Measurements from ENCODE around the gene MDGA2.

Gene MDGA2

GRCh38 chr14:47154276-47154797, 521.1 kb downstream of the MDGA2 start:
- H3K4me3 ChIP-seq (ENCODE audit: low read length): no peak overlapping the region
- H3K4me1 ChIP-seq (ENCODE audit: control insufficient read depth, insufficient read depth, low read length): no peaks in the 10 kb centered on the region
- no peak overlapping the region for H3K9ac ChIP-seq (ENCODE audit: low read length)
- no peaks in the 10 kb centered on the region for H3K9me3 ChIP-seq (ENCODE audit: control insufficient read depth, low read length)
- no peaks in the 10 kb centered on the region for H3K27me3 ChIP-seq (ENCODE audit: control insufficient read depth, insufficient read depth, low read length)
- H3K36me3 ChIP-seq (ENCODE audit: control insufficient read depth, insufficient read depth, low read length): no peaks in the 10 kb centered on the region

- no peaks in the 10 kb centered on the region for H3K4me1 ChIP-seq (ENCODE audit: control insufficient read depth, insufficient read depth, low read length)
- H3K4me3 ChIP-seq (ENCODE audit: low read length): no peak overlapping the region
- H3K27me3 ChIP-seq (ENCODE audit: control insufficient read depth, insufficient read depth, low read length): no peaks in the 10 kb centered on the region
- no peaks in the 10 kb centered on the region for H3K9me3 ChIP-seq (ENCODE audit: control insufficient read depth, low read length)
- no peaks in the 10 kb centered on the region for H3K36me3 ChIP-seq (ENCODE audit: control insufficient read depth, insufficient read depth, low read length)
- H3K9ac ChIP-seq (ENCODE audit: low read length): no peak overlapping the region
These were observed 521.7 kb downstream of the MDGA2 start for GRCh38 chr14:47153746-47154145.

GRCh38 chr14:47150267-47150666, 525.1 kb downstream of the MDGA2 start:
- Histone ChIP-seq H3K4me1 (ENCODE audit: control insufficient read depth, insufficient read depth, low read length) (no peaks in the 10 kb centered on the region), H3K27me3 (ENCODE audit: control insufficient read depth, insufficient read depth, low read length) (no peaks in the 10 kb centered on the region), H3K9ac (ENCODE audit: low read length) (no peak overlapping the region), H3K4me3 (ENCODE audit: low read length) (no peak overlapping the region), H3K9me3 (ENCODE audit: control insufficient read depth, low read length) (no peaks in the 10 kb centered on the region), H3K36me3 (ENCODE audit: control insufficient read depth, insufficient read depth, low read length) (no peaks in the 10 kb centered on the region)

- Histone ChIP-seq H3K36me3 (ENCODE audit: control insufficient read depth, insufficient read depth, low read length) (no peaks in the 10 kb centered on the region), H3K9ac (ENCODE audit: low read length) (no peak overlapping the region), H3K27me3 (ENCODE audit: control insufficient read depth, insufficient read depth, low read length) (no peaks in the 10 kb centered on the region), H3K4me1 (ENCODE audit: control insufficient read depth, insufficient read depth, low read length) (no peaks in the 10 kb centered on the region), H3K9me3 (ENCODE audit: control insufficient read depth, low read length) (no peaks in the 10 kb centered on the region), H3K4me3 (ENCODE audit: low read length) (no peak overlapping the region)
These were observed 526.1 kb downstream of the MDGA2 start for GRCh38 chr14:47149326-47149725.

- Histone ChIP-seq H3K9me3 (ENCODE audit: control insufficient read depth, low read length) (no peaks in the 10 kb centered on the region), H3K4me1 (ENCODE audit: control insufficient read depth, insufficient read depth, low read length) (no peaks in the 10 kb centered on the region), H3K27me3 (ENCODE audit: control insufficient read depth, insufficient read depth, low read length) (no peaks in the 10 kb centered on the region), H3K36me3 (ENCODE audit: control insufficient read depth, insufficient read depth, low read length) (no peaks in the 10 kb centered on the region), H3K4me3 (ENCODE audit: low read length) (no peak overlapping the region), H3K9ac (ENCODE audit: low read length) (no peak overlapping the region)
These were observed 526.7 kb downstream of the MDGA2 start for GRCh38 chr14:47148686-47149085.

GRCh38 chr14:47120645-47121044, 554.8 kb downstream of the MDGA2 start:
- no peaks in the 10 kb centered on the region for H3K36me3 ChIP-seq (ENCODE audit: control insufficient read depth, insufficient read depth, low read length)
- no peaks in the 10 kb centered on the region for H3K4me1 ChIP-seq (ENCODE audit: control insufficient read depth, insufficient read depth, low read length)
- H3K9me3 ChIP-seq (ENCODE audit: control insufficient read depth, low read length): no peaks in the 10 kb centered on the region

GRCh38 chr14:47103771-47104170, 571.6 kb downstream of the MDGA2 start:
- Histone ChIP-seq H3K9ac (ENCODE audit: low read length) (no peak overlapping the region), H3K9me3 (ENCODE audit: control insufficient read depth, low read length) (no peaks in the 10 kb centered on the region), H3K27me3 (ENCODE audit: control insufficient read depth, insufficient read depth, low read length) (no peaks in the 10 kb centered on the region), H3K4me1 (ENCODE audit: control insufficient read depth, insufficient read depth, low read length) (no peaks in the 10 kb centered on the region), H3K4me3 (ENCODE audit: low read length) (no peak overlapping the region), H3K36me3 (ENCODE audit: control insufficient read depth, insufficient read depth, low read length) (no peaks in the 10 kb centered on the region)

More at GRCh38 chr14:47120645-47121044, 554.8 kb downstream of the MDGA2 start:
- no peak overlapping the region for H3K9ac ChIP-seq (ENCODE audit: low read length)
- no peaks in the 10 kb centered on the region for H3K27me3 ChIP-seq (ENCODE audit: control insufficient read depth, insufficient read depth, low read length)
- H3K4me3 ChIP-seq (ENCODE audit: low read length): no peak overlapping the region

- H3K9ac ChIP-seq (ENCODE audit: low read length): no peak overlapping the region
- no peaks in the 10 kb centered on the region for H3K36me3 ChIP-seq (ENCODE audit: control insufficient read depth, insufficient read depth, low read length)
- no peaks in the 10 kb centered on the region for H3K9me3 ChIP-seq (ENCODE audit: control insufficient read depth, low read length)
- no peaks in the 10 kb centered on the region for H3K27me3 ChIP-seq (ENCODE audit: control insufficient read depth, insufficient read depth, low read length)
- no peaks in the 10 kb centered on the region for H3K4me1 ChIP-seq (ENCODE audit: control insufficient read depth, insufficient read depth, low read length)
- no peak overlapping the region for H3K4me3 ChIP-seq (ENCODE audit: low read length)
These were observed 572.9 kb downstream of the MDGA2 start for GRCh38 chr14:47102472-47102871.

- Histone ChIP-seq H3K36me3 (ENCODE audit: control insufficient read depth, insufficient read depth, low read length) (no peaks in the 10 kb centered on the region), H3K27me3 (ENCODE audit: control insufficient read depth, insufficient read depth, low read length) (no peaks in the 10 kb centered on the region), H3K9ac (ENCODE audit: low read length) (no peak overlapping the region), H3K9me3 (ENCODE audit: control insufficient read depth, low read length) (no peaks in the 10 kb centered on the region), H3K4me1 (ENCODE audit: control insufficient read depth, insufficient read depth, low read length) (no peaks in the 10 kb centered on the region), H3K4me3 (ENCODE audit: low read length) (no peak overlapping the region)
These were observed 589.7 kb downstream of the MDGA2 start for GRCh38 chr14:47085678-47086077.

GRCh38 chr14:47065326-47065725, 610.1 kb downstream of the MDGA2 start:
- Histone ChIP-seq H3K4me3 (ENCODE audit: low read length) (no peak overlapping the region), H3K27me3 (ENCODE audit: control insufficient read depth, insufficient read depth, low read length) (no peaks in the 10 kb centered on the region), H3K9me3 (ENCODE audit: control insufficient read depth, low read length) (no peaks in the 10 kb centered on the region), H3K4me1 (ENCODE audit: control insufficient read depth, insufficient read depth, low read length) (no peaks in the 10 kb centered on the region), H3K36me3 (ENCODE audit: control insufficient read depth, insufficient read depth, low read length) (no peaks in the 10 kb centered on the region), H3K9ac (ENCODE audit: low read length) (no peak overlapping the region)

GRCh38 chr14:47060050-47060449, 615.4 kb downstream of the MDGA2 start:
- Histone ChIP-seq H3K36me3 (ENCODE audit: control insufficient read depth, insufficient read depth, low read length) (no peaks in the 10 kb centered on the region), H3K27me3 (ENCODE audit: control insufficient read depth, insufficient read depth, low read length) (no peaks in the 10 kb centered on the region), H3K9me3 (ENCODE audit: control insufficient read depth, low read length) (no peaks in the 10 kb centered on the region), H3K4me3 (ENCODE audit: low read length) (no peak overlapping the region), H3K9ac (ENCODE audit: low read length) (no peak overlapping the region), H3K4me1 (ENCODE audit: control insufficient read depth, insufficient read depth, low read length) (no peaks in the 10 kb centered on the region)

GRCh38 chr14:47057364-47057763, 618.0 kb downstream of the MDGA2 start:
- Histone ChIP-seq H3K9ac (ENCODE audit: low read length) (no peak overlapping the region), H3K4me3 (ENCODE audit: low read length) (no peak overlapping the region), H3K4me1 (ENCODE audit: control insufficient read depth, insufficient read depth, low read length) (no peaks in the 10 kb centered on the region), H3K27me3 (ENCODE audit: control insufficient read depth, insufficient read depth, low read length) (no peaks in the 10 kb centered on the region), H3K9me3 (ENCODE audit: control insufficient read depth, low read length) (no peaks in the 10 kb centered on the region), H3K36me3 (ENCODE audit: control insufficient read depth, insufficient read depth, low read length) (no peaks in the 10 kb centered on the region)

- Histone ChIP-seq H3K4me1 (ENCODE audit: control insufficient read depth, insufficient read depth, low read length) (no peaks in the 10 kb centered on the region), H3K36me3 (ENCODE audit: control insufficient read depth, insufficient read depth, low read length) (no peaks in the 10 kb centered on the region), H3K27me3 (ENCODE audit: control insufficient read depth, insufficient read depth, low read length) (no peaks in the 10 kb centered on the region)
These were observed 630.6 kb downstream of the MDGA2 start for GRCh38 chr14:47044841-47045240.

More at GRCh38 chr14:47044841-47045240, 630.6 kb downstream of the MDGA2 start:
- Histone ChIP-seq H3K9ac (ENCODE audit: low read length) (no peak overlapping the region), H3K9me3 (ENCODE audit: control insufficient read depth, low read length) (no peaks in the 10 kb centered on the region), H3K4me3 (ENCODE audit: low read length) (no peak overlapping the region)

Measured in mucosa of stomach (tissue), 1 donor.